HEK293 (cell line): ENCODE data around the gene TSEN2.

Experiments
- ZNF529 ChIP-seq: fragments of 450-650 bp; formaldehyde crosslinking; IDR thresholded peaks from 2 replicates; pipeline ENCODE4 v1.5.1; 2017; ENCODE audit warnings: missing genetic modification characterization, missing biosample characterization; ENCODE audit not compliant: insufficient replicate concordance
- ZNF777 ChIP-seq: fragments of 450-650 bp; formaldehyde crosslinking; IDR thresholded peaks from 2 replicates; pipeline ENCODE4 v1.5.1; 2017; ENCODE audit warnings: missing biosample characterization, missing genetic modification characterization, borderline replicate concordance
- TF ChIP-seq, protein P1 (sequence below): fragments of 450-650 bp; formaldehyde crosslinking; IDR thresholded peaks from 2 replicates; pipeline ENCODE4 v1.5.1; 2016; ENCODE audit warnings: missing biosample characterization, missing genetic modification characterization
- TF ChIP-seq, protein P2 (sequence below): fragments of 450-650 bp; formaldehyde crosslinking; IDR thresholded peaks from 2 replicates; pipeline ENCODE4 v1.5.1; 2017; ENCODE audit warnings: missing biosample characterization, missing genetic modification characterization
- TF ChIP-seq, protein P3 (sequence below): fragments of 450-650 bp; formaldehyde crosslinking; IDR thresholded peaks from 2 replicates; pipeline ENCODE4; 2016; ENCODE audit warnings: missing biosample characterization, missing genetic modification characterization
- TF ChIP-seq, protein P4 (sequence below): fragments of 450-650 bp; formaldehyde crosslinking; IDR thresholded peaks from 2 replicates; pipeline ENCODE4 v1.5.1; 2016; ENCODE audit warnings: missing biosample characterization, missing genetic modification characterization

DNA sequence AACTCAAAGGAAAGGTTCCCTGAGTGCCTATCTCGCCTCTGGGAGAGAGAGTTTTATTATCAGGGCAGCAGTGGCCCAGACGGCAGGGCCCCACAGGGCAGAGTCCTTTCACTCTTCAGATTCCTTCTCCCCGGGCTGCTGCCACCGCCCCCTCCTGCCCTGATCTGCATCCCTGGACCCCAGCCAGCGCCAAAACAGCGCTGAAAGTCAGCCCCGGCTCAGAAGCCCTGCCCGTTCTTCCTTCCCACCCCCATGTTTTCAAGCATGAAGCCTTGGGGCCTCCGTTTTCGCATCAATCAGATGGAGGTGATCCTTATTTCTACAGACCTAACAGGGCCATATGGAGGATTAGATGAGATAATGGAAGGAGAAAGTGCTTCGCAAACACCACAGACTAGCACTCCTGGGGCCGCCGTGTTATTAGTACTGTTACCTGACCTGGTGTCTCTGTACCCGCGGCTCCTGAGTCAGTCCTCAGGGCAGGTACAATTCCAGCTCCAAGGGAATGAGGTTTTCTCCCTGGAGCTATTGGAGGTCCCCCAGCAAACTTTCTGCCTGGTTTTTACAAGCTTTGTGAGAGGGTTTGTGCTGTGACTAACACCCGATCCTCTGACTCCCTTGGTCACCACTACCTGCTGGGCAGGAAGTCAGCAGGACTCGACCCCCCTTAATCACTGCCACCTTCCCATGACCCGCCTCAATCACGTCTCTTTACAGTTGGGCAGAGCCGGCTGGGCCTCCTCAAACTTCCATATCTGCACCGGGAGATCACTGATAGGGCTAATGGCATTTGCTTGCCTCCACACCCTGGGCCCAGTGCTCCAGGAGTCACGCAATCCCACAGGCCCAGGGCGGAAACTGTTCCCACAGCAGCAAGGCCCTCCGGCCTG, 39.5 kb upstream of the TSEN2 start:
- TF ChIP-seq, protein P1, sequence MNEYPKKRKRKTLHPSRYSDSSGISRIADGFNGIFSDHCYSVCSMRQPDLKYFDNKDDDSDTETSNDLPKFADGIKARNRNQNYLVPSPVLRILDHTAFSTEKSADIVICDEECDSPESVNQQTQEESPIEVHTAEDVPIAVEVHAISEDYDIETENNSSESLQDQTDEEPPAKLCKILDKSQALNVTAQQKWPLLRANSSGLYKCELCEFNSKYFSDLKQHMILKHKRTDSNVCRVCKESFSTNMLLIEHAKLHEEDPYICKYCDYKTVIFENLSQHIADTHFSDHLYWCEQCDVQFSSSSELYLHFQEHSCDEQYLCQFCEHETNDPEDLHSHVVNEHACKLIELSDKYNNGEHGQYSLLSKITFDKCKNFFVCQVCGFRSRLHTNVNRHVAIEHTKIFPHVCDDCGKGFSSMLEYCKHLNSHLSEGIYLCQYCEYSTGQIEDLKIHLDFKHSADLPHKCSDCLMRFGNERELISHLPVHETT (tag by site-specific recombination) = no peak
- TF ChIP-seq ZNF529 (tag by site-specific recombination) (no peak), ZNF777 (tag by site-specific recombination) (no peak)
- TF ChIP-seq, protein P2, sequence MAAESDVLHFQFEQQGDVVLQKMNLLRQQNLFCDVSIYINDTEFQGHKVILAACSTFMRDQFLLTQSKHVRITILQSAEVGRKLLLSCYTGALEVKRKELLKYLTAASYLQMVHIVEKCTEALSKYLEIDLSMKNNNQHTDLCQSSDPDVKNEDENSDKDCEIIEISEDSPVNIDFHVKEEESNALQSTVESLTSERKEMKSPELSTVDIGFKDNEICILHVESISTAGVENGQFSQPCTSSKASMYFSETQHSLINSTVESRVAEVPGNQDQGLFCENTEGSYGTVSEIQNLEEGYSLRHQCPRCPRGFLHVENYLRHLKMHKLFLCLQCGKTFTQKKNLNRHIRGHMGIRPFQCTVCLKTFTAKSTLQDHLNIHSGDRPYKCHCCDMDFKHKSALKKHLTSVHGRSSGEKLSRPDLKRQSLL (tag by site-specific recombination) = no peak
- TF ChIP-seq, protein P3, sequence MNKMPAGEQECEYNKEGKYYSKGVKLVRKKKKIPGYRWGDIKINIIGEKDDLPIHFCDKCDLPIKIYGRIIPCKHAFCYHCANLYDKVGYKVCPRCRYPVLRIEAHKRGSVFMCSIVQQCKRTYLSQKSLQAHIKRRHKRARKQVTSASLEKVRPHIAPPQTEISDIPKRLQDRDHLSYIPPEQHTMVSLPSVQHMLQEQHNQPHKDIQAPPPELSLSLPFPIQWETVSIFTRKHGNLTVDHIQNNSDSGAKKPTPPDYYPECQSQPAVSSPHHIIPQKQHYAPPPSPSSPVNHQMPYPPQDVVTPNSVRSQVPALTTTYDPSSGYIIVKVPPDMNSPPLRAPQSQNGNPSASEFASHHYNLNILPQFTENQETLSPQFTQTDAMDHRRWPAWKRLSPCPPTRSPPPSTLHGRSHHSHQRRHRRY = no peak
- TF ChIP-seq, protein P4, sequence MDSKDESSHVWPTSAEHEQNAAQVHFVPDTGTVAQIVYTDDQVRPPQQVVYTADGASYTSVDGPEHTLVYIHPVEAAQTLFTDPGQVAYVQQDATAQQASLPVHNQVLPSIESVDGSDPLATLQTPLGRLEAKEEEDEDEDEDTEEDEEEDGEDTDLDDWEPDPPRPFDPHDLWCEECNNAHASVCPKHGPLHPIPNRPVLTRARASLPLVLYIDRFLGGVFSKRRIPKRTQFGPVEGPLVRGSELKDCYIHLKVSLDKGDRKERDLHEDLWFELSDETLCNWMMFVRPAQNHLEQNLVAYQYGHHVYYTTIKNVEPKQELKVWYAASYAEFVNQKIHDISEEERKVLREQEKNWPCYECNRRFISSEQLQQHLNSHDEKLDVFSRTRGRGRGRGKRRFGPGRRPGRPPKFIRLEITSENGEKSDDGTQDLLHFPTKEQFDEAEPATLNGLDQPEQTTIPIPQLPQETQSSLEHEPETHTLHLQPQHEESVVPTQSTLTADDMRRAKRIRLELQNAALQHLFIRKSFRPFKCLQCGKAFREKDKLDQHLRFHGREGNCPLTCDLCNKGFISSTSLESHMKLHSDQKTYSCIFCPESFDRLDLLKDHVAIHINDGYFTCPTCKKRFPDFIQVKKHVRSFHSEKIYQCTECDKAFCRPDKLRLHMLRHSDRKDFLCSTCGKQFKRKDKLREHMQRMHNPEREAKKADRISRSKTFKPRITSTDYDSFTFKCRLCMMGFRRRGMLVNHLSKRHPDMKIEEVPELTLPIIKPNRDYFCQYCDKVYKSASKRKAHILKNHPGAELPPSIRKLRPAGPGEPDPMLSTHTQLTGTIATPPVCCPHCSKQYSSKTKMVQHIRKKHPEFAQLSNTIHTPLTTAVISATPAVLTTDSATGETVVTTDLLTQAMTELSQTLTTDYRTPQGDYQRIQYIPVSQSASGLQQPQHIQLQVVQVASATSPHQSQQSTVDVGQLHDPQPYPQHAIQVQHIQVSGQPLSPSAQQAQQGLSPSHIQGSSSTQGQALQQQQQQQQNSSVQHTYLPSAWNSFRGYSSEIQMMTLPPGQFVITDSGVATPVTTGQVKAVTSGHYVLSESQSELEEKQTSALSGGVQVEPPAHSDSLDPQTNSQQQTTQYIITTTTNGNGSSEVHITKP (tag by site-specific recombination) = peak; percentile 83
